HCT116 (cell line): Measurements from ENCODE around the gene AFTPH.

Experiments
- CTCF ChIP-seq, 3 experiments: fragments of 200-600 bp in 1 of 3; sonication (generic) in 1 of 3; IDR thresholded peaks in 2 of 3; conservative IDR thresholded peaks in 1 of 3; 2 replicates each; pipeline ENCODE4 v1.5.1; 2012 to 2017; ENCODE audit warnings: low read depth in 2 of 3, low read length in 2 of 3, antibody characterized with exemption in 1 of 3, borderline replicate concordance in 1 of 3, control low read depth in 1 of 3, mild to moderate bottlenecking in 1 of 3, mixed read lengths in 1 of 3, mixed run types in 1 of 3, moderate library complexity in 1 of 3; ENCODE audit not compliant: insufficient read depth in 1 of 3
- EZH2phosphoT487 ChIP-seq: fragments of 200-600 bp; IDR thresholded peaks from 2 replicates; pipeline ENCODE4 v1.6.1; 2018; ENCODE audit warnings: antibody characterized with exemption, borderline replicate concordance
- RAD21 ChIP-seq: IDR thresholded peaks from 2 replicates; pipeline ENCODE4 v1.6.1; 2012; ENCODE audit warnings: low read depth, mild to moderate bottlenecking

- TF ChIP-seq CTCF (IDR thresholded peaks at IDR 0.05 in 2 of 3, conservative IDR thresholded peaks at IDR 0.05 in 1 of 3; ENCODE audit: borderline replicate concordance in 1 of 3, insufficient read depth in 1 of 3, low read depth in 2 of 3, low read length in 2 of 3) = peak; percentile 22 to 59 (median 39); a peak in 4 of 6 replicates
- no peak for TF ChIP-seq EZH2phosphoT487
- peak; percentile 60 for TF ChIP-seq RAD21
These were observed 38.1 kb downstream of the AFTPH start for GRCh38 chr2:64562148-64562784.
